Measurements from ENCODE around the gene MDGA2.
"Not testable (repeated sequence)": the region's sequence is repeated elsewhere in the genome, so short reads cannot be mapped to it uniquely, and the experiment has no call there.

Gene MDGA2

DNA sequence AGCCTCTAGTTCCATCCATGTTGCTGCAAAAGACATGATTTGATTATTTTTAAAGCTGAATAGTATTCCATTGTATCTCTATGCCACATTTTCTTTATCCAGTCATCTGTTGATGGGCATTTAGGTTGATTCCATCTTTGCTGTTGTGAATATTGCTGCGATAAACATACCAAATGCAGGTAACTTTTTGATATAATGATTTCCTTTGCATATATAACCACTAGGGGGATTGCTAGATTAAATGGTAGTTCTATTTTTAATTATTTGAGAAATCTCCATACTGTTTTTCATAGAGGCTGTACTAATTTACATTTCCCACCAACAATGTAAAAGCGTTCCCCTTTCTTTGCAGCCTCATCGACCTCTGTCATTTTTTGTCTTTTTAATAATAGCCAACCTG is 342.5 kb downstream of the MDGA2 start:
- no peak for DNase-seq (ENCODE audit: low read depth, low spot score)

DNA sequence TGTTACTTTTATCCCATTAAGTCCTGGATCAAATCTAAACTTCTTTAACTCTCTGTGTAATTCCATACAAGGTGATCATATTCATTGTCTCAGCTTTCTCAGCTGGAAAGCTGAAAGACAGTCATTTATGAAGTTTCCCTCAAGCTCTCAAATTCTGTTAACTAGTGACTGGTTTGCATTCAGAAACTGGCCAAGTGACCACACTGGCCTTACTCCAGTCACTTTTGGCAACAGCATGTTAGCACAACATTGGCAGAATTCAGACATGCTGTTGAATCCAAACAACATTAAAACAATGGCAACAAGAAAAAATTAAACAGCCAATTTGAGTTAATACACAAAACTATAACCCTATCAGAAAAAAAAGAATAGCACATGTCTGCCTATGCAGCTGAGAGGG is 343.3 kb downstream of the MDGA2 start:
- DNase-seq (ENCODE audit: low read depth, low spot score): no peak

DNA sequence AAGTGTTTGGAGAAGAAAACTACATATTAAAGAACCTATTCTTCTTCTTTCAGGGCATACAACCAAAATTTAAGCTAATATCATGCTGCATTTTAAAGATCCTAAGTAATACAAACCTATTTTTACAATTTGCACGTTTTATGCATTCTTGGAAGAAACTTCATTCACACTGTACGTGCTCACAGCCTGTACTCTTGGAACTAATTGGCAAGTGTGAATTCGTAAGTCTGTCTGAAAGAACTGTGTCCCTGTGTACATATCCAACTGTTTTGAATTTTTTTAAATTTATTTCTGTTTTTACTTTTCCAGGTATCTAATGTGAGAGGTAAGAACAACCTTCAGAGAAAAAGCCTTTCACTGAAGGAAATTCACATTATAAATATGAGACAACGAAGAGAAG is 347.0 kb downstream of the MDGA2 start:
- no peak for DNase-seq (ENCODE audit: low read depth, low spot score)

DNA sequence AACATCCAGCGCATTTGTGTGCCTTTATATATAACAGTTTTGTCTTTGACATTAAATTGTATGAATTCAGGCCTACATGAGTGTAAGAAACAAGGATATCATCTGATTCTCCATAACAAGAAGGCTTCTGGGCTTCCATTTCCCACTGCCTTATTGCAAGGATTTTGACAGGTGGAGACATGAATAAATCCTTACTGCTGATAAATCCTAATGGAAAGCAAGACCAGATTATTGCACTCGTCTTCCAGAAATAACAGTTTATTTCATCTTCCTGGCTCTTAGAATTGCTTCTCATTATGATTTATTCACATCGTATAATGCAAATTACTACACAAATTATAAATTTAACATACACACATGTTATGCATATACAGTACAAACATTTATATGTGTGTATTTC is 348.1 kb downstream of the MDGA2 start:
- no peak for DNase-seq (ENCODE audit: low read depth, low spot score)

DNA sequence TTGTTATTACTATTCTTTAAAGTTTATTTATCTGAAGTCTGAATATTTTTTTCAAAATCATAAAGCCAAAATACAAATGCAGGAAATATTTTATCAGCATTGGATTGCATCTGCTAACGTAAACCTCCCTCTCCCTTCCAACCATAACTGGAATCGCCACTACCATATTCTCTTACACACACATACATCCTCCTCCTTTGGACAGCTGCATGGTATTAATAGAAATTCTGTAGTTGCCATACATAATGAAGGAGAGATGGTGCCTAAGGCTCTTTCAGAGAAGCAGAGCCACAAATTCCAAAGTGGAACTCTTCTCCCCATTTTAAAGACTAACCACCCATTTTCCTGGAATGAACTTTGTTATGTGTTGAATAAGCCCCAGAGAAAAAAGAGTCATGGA is 352.7 kb downstream of the MDGA2 start:
- DNase-seq (ENCODE audit: low read depth, low spot score): no peak

DNA sequence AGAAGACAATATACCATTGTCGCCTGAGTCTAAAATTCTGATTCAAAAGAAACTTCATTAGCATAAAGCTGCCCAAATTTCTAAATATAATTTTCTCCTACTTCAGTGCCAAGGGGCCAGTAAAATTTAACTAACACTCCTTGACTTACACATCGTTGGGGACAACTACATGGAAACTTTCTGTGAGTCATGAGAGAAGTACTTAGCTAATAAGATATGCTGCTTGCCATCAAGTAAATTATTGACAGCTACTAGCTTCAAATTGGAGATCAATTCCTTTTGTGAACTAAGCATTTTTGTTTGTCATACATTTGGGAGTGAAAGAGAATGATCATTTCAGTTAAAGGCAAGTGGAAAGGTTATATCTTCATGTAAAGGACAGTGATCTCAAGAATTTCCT is 373.3 kb downstream of the MDGA2 start:
- DNase-seq (ENCODE audit: low read depth, low spot score): no peak

DNA sequence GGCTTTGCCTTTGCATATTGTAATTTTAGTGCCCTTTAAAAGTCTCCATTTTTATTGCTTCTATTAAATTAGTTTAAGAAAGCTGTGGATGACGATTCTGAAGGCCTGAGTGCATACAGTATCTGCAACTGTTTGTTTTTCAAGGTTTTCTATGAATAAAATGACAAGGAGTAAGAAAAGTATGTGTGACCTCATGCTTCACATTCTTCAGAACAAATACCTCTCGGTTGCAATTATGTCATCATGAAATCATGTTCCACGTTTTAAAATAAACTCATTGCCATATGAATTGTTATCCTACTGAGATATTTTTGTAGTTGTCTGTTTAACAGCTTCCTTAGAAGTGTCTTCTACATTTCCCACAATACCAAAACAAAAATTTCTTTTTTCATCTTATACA is 374.6 kb downstream of the MDGA2 start:
- DNase-seq (ENCODE audit: low read depth, low spot score): no peak

GRCh38 chr14:47297374-47297773 is 378.0 kb downstream of the MDGA2 start:
- DNase-seq (ENCODE audit: low read depth, low spot score): no peak

- no peak for DNase-seq (ENCODE audit: low read depth, low spot score)
These were observed 391.1 kb downstream of the MDGA2 start for GRCh38 chr14:47284283-47284682.

DNA sequence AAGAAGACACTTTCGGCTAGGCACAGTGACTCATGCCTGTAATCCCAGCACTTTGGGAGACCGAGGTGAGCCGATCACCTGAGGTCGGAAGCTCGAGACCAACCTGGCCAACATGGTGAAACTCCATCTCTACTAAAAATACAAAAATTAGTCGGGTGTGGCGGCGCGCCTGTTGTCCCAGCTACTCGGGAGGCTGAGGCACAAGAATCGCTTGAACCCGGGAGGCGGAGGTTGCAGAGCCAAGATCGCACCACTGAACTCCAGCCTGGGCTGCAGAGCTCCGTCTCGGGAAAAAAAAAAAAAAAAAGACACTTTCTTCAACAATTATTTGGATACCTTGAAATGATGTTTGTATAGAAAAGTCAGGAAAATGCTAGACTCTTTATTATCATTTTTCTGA is 393.6 kb downstream of the MDGA2 start:
- DNase-seq (ENCODE audit: low read depth, low spot score): not testable (repeated sequence)

- peak; percentile 65 for DNase-seq (ENCODE audit: low read depth, low spot score)
These were observed 397.1 kb downstream of the MDGA2 start for GRCh38 chr14:47278233-47278842.

- DNase-seq (ENCODE audit: low read depth, low spot score): peak; percentile 3
These were observed 397.7 kb downstream of the MDGA2 start for GRCh38 chr14:47277703-47278102.

- no peak for DNase-seq (ENCODE audit: low read depth, low spot score)
These were observed 398.5 kb downstream of the MDGA2 start for GRCh38 chr14:47276931-47277330.

GRCh38 chr14:47273939-47274338 is 401.5 kb downstream of the MDGA2 start:
- no peak for DNase-seq (ENCODE audit: low read depth, low spot score)

DNA sequence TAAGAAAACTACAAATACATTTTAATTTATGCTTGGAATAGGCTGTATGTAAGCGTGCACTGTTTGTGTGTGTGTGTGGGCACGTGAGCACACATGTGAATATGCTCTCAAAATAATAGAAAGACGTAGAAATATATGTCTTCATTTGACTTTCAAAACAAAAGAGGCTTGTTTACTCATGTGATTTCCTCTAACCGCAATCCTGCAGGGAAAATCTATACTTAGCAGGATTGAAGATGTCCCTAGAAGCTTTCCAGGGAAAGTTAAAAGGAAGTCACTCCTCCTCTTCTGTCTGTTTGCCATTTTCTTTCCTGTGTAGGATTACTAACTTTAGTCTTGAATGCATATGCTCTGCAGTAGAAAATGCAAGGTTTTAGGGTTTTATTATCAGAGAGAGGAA is 404.7 kb downstream of the MDGA2 start:
- no peak for DNase-seq (ENCODE audit: low read depth, low spot score)

- no peak for DNase-seq (ENCODE audit: low read depth, low spot score)
These were observed 405.5 kb downstream of the MDGA2 start for GRCh38 chr14:47269756-47270492.

DNA sequence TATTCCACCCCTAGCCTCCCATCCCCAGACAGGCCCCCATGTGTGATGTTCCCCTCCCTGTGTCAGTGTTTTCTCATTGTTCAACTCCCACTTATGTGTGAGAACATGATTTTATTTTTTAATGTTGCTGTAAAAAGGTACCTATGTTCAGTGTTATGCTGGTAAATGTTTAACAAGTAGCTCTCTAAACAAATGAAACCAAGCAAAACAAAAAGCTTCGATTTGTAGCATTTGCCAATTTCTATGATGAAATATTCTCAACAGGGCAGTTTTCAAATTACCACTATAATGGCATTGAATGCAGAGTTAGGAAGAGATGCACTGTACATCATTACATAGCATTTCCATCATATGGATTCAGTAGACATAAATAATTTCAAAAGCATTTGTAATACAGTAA is 410.6 kb downstream of the MDGA2 start:
- DNase-seq (ENCODE audit: low read depth, low spot score): no peak

DNA sequence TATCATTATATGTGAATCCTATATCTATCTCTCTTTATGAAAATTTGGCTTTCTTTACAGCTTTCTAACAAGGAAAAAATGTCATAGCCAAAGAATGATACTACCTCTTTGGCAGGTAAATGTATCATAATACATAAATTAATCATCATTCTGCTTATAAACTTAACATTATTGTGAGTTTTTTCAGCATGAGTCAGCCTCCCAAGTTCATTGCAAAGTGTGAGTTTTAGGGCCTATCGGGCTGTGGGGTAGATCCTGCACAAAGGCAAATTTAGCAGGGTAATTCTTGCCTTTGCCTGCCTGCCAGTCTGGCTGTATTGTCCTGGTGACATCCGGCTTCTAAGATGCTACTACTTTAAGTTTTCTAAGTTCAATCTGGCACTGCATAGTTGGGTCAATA is 412.6 kb downstream of the MDGA2 start:
- no peak for DNase-seq (ENCODE audit: low read depth, low spot score)

DNA sequence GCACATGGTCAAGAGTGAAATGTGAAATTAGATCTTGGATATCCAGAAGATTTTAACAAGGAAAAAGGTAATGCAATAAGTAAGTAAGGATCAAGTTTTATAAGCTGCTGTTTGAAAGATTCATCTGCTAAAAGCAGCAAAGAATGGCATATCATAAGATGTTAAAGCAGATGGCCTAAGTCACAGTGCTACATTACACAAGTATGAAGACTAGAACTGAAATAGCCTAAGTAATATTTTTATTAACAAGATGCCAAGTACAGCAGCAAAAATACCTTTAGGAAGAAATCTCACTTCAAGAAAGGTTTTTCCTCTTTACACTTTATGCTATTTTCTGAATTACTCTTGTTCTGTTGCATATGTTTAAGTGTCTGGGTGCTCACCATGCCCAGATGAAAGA is 414.1 kb downstream of the MDGA2 start:
- DNase-seq (ENCODE audit: low read depth, low spot score): no peak

GRCh38 chr14:47259796-47260195 is 415.6 kb downstream of the MDGA2 start:
- no peak for DNase-seq (ENCODE audit: low read depth, low spot score)

DNA sequence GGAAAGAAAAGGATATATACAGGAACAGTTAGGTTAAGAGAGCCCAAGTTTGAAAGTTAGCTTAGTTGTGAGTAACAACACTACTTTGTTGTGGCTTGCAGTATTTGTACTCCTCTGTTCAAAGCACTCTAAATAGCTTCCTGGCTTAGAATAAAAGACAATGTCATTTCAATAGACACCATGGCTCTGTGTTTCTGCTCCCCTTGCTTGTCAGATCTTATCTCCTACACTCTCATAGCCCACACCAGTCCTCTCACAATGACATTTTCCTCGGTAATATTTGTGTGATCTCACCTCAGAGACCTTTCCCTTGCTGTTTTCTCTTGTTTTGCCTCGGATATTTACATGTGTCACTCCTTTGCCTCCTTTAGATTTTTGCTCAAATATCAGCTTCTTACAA is 418.4 kb downstream of the MDGA2 start:
- no peak for DNase-seq (ENCODE audit: low read depth, low spot score)

DNA sequence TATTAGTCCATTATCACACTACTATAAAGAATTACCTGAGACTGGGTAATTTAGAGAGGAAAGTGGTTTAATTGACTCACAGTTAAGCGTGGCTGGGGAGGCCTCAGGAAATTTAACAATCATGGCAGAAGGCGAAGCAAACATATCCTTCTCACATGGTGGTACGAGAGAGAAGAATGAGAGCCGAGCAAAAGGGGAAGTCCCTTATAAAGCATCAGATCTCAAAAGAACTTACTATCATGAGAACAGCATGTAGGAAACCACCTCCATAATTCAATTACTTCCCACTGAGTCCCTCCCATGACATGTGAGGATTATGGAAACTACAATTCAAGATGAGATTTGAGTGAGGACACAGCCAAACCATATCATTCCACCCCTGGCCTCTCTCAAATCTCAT is 422.6 kb downstream of the MDGA2 start:
- no peak for DNase-seq (ENCODE audit: low read depth, low spot score)

DNA sequence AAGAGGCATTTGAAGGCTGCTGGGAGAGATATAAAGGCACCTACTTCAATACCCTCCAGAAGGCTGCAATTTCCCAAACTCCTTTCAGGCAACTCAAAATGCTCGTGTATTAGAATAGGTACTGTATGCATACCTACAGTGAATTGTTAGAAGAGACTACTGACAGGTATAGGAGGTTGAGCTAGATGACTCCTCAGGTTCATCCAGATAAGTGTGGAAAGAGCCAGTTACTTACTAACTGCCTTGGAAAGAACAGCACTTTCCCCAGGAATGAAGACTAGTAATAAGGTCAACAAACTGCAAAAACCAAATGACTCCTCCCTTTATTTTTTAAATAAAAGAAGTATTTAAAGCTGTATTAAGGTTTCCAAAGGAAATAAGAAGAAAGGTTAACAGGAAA is 429.0 kb downstream of the MDGA2 start:
- no peak for DNase-seq (ENCODE audit: low read depth, low spot score)

DNA sequence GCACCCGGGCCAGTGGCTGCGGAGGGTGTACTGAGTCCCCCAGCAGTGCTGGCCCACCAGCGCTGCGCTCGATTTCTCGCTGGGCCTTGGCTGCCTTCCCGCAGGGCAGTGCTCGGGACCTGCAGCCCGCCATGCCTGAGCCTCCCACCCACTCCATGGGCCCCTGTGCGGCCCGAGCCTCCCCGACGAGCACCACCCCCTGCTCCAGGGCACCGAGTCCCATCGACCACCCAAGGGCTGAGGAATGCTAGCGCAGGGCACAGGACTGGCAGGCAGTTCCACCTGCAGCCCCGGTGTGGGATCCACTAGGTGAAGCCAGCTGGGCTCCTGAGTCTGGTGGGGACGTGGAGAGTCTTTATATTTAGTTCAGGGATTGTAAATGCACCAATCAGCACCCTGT is 432.8 kb downstream of the MDGA2 start:
- not testable (repeated sequence) for DNase-seq (ENCODE audit: low read depth, low spot score)
